Large intestine (tissue), 3 donors: ENCODE data around the gene SNRPA. TPM values are rescaled to one million over a fixed set of nuclear protein-coding genes. Genes with fewer than 3 reads are reported as not detected.
"Not testable (repeated sequence)": the region's sequence is repeated elsewhere in the genome, so short reads cannot be mapped to it uniquely, and the experiment has no call there.

ENCODE experiments used
- DNase-seq, 2 donors: peaks; one replicate each; pipeline versions ENCODE4 v3.0.0 to v3.0.0-alpha.2; 2013
- H3K27ac ChIP-seq: one replicate; pipeline ENCODE4 v1.5.1; 2013; ENCODE audit warnings: low read length
- H3K27me3 ChIP-seq: 2 replicates; pipeline ENCODE4 v1.6.1; 2013; ENCODE audit warnings: low read length; ENCODE audit not compliant: control insufficient read depth, insufficient read depth
- H3K36me3 ChIP-seq: 2 replicates; pipeline ENCODE4 v1.6.1; 2013; ENCODE audit warnings: low read length; ENCODE audit not compliant: control insufficient read depth, insufficient read depth
- H3K4me1 ChIP-seq: one replicate; pipeline ENCODE4 v1.6.1; 2013; ENCODE audit warnings: low read length; ENCODE audit not compliant: control insufficient read depth, insufficient read depth
- H3K4me3 ChIP-seq: one replicate; pipeline ENCODE4 v1.5.1; 2013; ENCODE audit warnings: low read length
- H3K9me3 ChIP-seq: one replicate; pipeline ENCODE4 v1.6.1; 2013; ENCODE audit warnings: mild to moderate bottlenecking, low read depth, low read length, moderate library complexity; ENCODE audit not compliant: control insufficient read depth
- WGBS: methylation state at CpG from one replicate; pipeline ENCODE4 v1.1.5; 2013; ENCODE audit warnings: low lambda C conversion rate; ENCODE audit not compliant: insufficient coverage; 5-methylcytosine and 5-hydroxymethylcytosine counted together
- polyA plus RNA-seq: library from polyadenylated mRNA; unstranded; fragments of 120-200 nt; gene quantifications from one replicate; pipeline ENCODE4 v1.2.1, GENCODE V29; 2013

The SNRPA gene
- polyA plus RNA-seq, 1 donor = 65.7 TPM

GRCh38 chr19:40776932-40777644 is 26.1 kb downstream of the SNRPA start:
- WGBS = 0% methylated on average over 1 of the region's 13 CpGs
- peak overlapping the region; percentile 100 for H3K27ac ChIP-seq
- no peaks in the 10 kb centered on the region for H3K9me3 ChIP-seq
- peak; percentile 95 for DNase-seq
- no peaks in the 10 kb centered on the region for H3K27me3 ChIP-seq
- peak overlapping the region; percentile 74 for H3K4me3 ChIP-seq
- peaks cover 2% of the 10 kb centered on the region for H3K36me3 ChIP-seq
- peaks cover 10% of the 10 kb centered on the region for H3K4me1 ChIP-seq

GRCh38 chr19:40777645-40777936 is 26.6 kb downstream of the SNRPA start:
- H3K36me3 ChIP-seq = peaks cover 4% of the 10 kb centered on the region
- no CpG with 5 or more reads among the region's 10 CpGs for WGBS
- no peaks in the 10 kb centered on the region for H3K27me3 ChIP-seq
- no peak for DNase-seq
- H3K27ac ChIP-seq = peak overlapping the region; percentile 100
- peaks cover 10% of the 10 kb centered on the region for H3K4me1 ChIP-seq
- H3K9me3 ChIP-seq = no peaks in the 10 kb centered on the region
- H3K4me3 ChIP-seq = peak overlapping the region; percentile 74

GRCh38 chr19:40777937-40778705 is 27.1 kb downstream of the SNRPA start, which contains the start of gene RAB4B:
Gene RAB4B, plus strand, starts transcription at chr19:40778247. Its CDS starts 129 bp downstream, at chr19:40778376.
- Histone ChIP-seq H3K27me3 (no peaks in the 10 kb centered on the region), H3K36me3 (peaks cover 4% of the 10 kb centered on the region), H3K27ac (peak within 1 kb of the TSS; percentile 100), H3K9me3 (no peaks in the 10 kb centered on the region), H3K4me3 (peak within 1 kb of the TSS; percentile 74), H3K4me1 (peaks cover 10% of the 10 kb centered on the region)
- no CpG with 5 or more reads among the region's 56 CpGs for WGBS
- DNase-seq = peak; percentile 100

GRCh38 chr19:40778706-40779284 is 27.8 kb downstream of the SNRPA start:
- peaks cover 5% of the 10 kb centered on the region for H3K36me3 ChIP-seq
- no peaks in the 10 kb centered on the region for H3K9me3 ChIP-seq
- H3K27ac ChIP-seq = peak overlapping the region; percentile 100
- H3K4me1 ChIP-seq = peaks cover 10% of the 10 kb centered on the region
- 20% methylated on average over 2 of the region's 7 CpGs for WGBS
- no peaks in the 10 kb centered on the region for H3K27me3 ChIP-seq
- DNase-seq = peak; percentile 34 to 68
- peak overlapping the region; percentile 74 for H3K4me3 ChIP-seq

GRCh38 chr19:40780582-40780981 is 29.6 kb downstream of the SNRPA start:
- Histone ChIP-seq H3K4me1 (peaks cover 10% of the 10 kb centered on the region), H3K36me3 (peaks cover 7% of the 10 kb centered on the region), H3K4me3 (no peak overlapping the region), H3K9me3 (no peaks in the 10 kb centered on the region), H3K27me3 (no peaks in the 10 kb centered on the region), H3K27ac (no peak overlapping the region)
- no peak for DNase-seq
- WGBS = 100% methylated on average over 2 of the region's 5 CpGs

GRCh38 chr19:40781140-40781539 is 30.1 kb downstream of the SNRPA start:
- H3K36me3 ChIP-seq = peaks cover 7% of the 10 kb centered on the region
- 100% methylated on average over 5 of the region's 7 CpGs for whole genome bisulfite sequencing
- no peaks in the 10 kb centered on the region for H3K9me3 ChIP-seq
- H3K27me3 ChIP-seq = no peaks in the 10 kb centered on the region
- no peak overlapping the region for H3K4me3 ChIP-seq
- DNase-seq = no peak
- peaks cover 10% of the 10 kb centered on the region for H3K4me1 ChIP-seq
- no peak overlapping the region for H3K27ac ChIP-seq

GRCh38 chr19:40783711-40784110 is 32.7 kb downstream of the SNRPA start:
- H3K9me3 ChIP-seq = no peaks in the 10 kb centered on the region
- DNase-seq = no peak
- WGBS = no CpG with 5 or more reads among the region's 14 CpGs
- no peaks in the 10 kb centered on the region for H3K27me3 ChIP-seq
- H3K27ac ChIP-seq = no peak overlapping the region
- peaks cover 12% of the 10 kb centered on the region for H3K36me3 ChIP-seq
- no peak overlapping the region for H3K4me3 ChIP-seq
- H3K4me1 ChIP-seq = peaks cover 5% of the 10 kb centered on the region

- not testable (repeated sequence) for H3K27me3 ChIP-seq, DNase-seq, H3K4me1 ChIP-seq, H3K4me3 ChIP-seq, H3K9me3 ChIP-seq, H3K27ac ChIP-seq
- peaks cover 12% of the 10 kb centered on the region for H3K36me3 ChIP-seq
- WGBS = no CpG with 5 or more reads among the region's 2 CpGs
Measured at GRCh38 chr19:40784146-40784545, 33.1 kb downstream of the SNRPA start.

GRCh38 chr19:40785526-40785925 is 34.5 kb downstream of the SNRPA start:
- no CpG with 5 or more reads among the region's 1 CpG for WGBS
- H3K27me3 ChIP-seq = no peaks in the 10 kb centered on the region
- H3K4me3 ChIP-seq = no peak overlapping the region
- H3K36me3 ChIP-seq = peaks cover 16% of the 10 kb centered on the region
- no peak overlapping the region for H3K27ac ChIP-seq
- H3K9me3 ChIP-seq = no peaks in the 10 kb centered on the region
- no peaks in the 10 kb centered on the region for H3K4me1 ChIP-seq
- DNase-seq = no peak

- Histone ChIP-seq H3K4me1 (no peaks in the 10 kb centered on the region), H3K4me3 (no peak overlapping the region), H3K9me3 (no peaks in the 10 kb centered on the region), H3K27me3 (no peaks in the 10 kb centered on the region), H3K36me3 (peaks cover 18% of the 10 kb centered on the region), H3K27ac (no peak overlapping the region)
- no peak for DNase-seq
- 80% methylated on average over 1 of the region's 25 CpGs for WGBS
Measured at GRCh38 chr19:40786060-40787037, 35.3 kb downstream of the SNRPA start.
